ENCODE data around the gene DBNDD2.
A peak's percentile ranks its signal among the peaks of the same experiment; 100 is the strongest.

DBNDD2 gene

DNA sequence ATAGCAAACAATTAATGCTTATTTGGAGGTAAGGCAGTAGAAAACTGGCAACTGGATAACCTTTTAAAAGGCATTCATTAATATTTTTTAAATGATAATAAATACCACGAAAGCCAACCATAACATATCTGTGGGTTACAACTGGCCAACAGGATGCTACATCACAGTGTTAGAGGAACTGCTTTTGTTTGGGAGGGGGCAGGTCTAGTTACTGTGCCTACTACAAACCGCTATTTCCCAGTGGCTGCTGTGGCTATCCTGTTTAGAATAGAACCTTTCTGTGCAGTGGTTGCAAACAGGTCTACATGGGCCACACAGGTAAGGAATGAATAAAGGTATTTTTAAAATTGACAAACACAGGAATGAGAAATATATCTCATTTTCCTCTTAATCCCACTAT lies 8.8 kb downstream of the DBNDD2 start:
- DNase-seq (ENCODE audit: low read depth) = no peak

- no peak for DNase-seq (ENCODE audit: low read depth)
These were observed 11.4 kb downstream of the DBNDD2 start for GRCh38 chr20:45419188-45420091.

DNA sequence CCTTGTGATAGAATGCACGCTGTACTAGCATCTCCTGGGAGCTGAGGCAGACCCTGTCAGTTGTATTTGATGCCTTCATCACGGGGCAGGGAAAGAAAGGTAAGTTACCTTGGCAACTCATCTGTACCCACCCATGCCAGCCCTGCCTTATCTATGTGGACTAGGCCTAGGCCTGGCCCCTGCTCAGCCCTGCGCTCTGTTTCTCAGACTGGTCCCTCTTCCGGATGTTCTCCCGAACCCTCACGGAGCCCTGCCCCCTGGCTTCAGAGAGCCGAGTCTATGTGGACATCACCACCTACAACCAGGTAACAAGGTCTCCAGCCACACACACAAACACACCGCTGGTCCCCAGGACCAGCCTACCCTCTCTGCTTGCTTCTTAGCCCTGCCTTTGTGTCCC lies 12.0 kb downstream of the DBNDD2 start:
- no peak for DNase-seq (ENCODE audit: low read depth)

GRCh38 chr20:45423700-45424099 lies 15.6 kb downstream of the DBNDD2 start:
- DNase-seq (ENCODE audit: low read depth) = no peak

DNA sequence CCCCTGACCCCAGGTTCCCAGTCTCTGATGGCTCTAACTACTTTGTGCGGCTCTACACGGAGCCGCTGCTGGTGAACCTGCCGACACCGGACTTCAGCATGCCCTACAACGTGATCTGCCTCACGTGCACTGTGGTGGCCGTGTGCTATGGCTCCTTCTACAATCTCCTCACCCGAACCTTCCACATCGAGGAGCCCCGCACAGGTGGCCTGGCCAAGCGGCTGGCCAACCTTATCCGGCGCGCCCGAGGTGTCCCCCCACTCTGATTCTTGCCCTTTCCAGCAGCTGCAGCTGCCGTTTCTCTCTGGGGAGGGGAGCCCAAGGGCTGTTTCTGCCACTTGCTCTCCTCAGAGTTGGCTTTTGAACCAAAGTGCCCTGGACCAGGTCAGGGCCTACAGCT lies 17.5 kb downstream of the DBNDD2 start:
- DNase-seq (ENCODE audit: low read depth) = no peak

DNA sequence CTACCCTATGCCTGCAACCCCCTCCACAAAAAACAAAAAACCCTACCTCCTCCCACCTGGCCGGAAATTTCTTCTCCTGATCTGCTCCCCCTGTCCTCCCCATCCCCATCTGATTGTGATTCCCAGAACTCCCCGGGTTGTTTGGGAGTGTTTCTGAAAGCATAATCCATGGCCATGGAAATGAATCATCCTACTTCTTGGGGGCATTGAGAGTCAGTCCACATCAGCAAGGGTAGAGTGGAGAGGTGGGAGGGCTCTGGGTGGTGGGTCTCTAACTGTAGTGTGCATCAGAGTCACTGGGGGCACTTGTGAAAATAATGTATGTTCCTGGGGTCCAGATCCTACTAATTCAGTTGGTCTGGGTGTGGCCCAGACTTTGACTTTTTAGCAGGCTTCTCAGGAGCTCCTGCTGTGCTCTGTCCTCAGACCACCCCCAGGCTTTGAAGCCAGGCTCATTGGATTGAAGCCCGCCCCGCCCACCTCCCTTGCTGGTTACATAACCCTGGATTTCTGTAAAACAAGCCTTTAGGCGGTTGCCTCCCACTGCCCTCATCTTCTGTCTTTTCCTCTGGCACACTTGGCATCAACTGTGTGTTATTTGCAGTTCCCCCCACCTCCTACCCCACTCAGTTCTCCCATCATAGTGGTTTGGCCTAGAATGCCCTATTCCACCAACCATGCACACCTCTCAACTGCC lies 18.4 kb downstream of the DBNDD2 start:
- no peak for DNase-seq (ENCODE audit: low read depth)

DNA sequence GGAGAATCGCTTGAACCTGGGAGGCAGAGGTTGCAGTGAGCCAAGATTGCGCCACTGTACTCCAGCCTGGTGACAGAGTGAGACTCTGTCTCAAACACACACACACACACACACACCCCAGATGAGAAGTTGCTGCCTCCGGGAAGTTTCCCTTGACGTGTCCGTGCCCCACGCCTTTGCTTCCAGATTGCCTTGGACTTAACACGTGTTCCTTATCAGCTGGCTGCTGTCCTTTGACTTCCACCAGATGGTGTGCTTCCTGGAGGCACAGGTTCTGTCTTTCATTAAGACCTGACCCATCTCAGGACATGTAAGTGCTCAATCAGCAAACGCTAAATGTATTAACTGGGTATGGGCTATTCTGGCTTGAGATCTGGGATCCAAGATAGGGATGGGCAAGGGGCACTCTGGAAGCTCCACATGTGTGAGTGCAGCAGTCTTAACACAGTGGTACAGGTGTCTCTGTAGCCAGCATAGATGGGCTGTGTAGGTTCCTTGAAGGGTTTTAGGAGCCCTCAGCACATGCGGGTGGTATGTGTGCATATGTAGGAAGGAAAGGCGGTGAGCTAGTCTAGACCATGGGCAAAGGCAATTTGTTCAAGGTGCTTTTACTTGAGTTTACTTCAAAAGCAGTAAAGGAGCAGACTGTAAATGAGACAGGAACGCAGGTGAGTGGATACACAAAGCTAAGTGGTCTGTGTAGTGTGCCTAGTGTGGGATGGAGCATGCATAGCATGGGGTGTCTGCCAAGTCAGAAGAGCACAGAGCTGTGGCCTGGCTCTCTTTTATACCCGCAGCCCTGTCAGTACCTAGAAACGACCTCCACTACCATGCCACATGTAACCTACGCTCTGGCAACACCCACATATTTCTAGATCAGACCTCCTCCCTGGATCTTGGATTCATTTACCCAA lies 19.4 kb downstream of the DBNDD2 start:
- no peak for DNase-seq (ENCODE audit: low read depth)

DNA sequence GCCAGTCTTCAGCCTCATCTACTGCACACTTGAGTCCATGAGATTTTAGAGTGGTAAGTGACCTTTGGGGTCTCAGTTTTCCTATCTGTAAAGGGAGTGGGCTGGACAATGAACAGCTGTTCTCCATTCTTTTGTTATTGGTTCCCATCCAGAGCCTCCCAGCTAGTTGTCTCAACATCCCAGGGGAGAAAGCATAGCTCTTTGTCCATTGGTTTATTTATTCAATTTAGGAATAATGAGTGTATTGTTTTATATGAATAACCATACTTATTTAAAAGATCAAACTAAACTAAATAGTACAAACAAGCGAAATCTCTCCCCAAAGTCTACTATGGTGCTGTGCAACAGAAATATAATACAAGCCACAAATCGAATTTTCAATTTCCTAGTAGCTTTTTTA lies 21.5 kb downstream of the DBNDD2 start:
- no peak for DNase-seq (ENCODE audit: low read depth)

GRCh38 chr20:45432294-45432693 lies 24.2 kb downstream of the DBNDD2 start:
- DNase-seq (ENCODE audit: low read depth) = no peak

- DNase-seq (ENCODE audit: low read depth) = no peak
These were observed 25.2 kb downstream of the DBNDD2 start for GRCh38 chr20:45433316-45433715.

DNA sequence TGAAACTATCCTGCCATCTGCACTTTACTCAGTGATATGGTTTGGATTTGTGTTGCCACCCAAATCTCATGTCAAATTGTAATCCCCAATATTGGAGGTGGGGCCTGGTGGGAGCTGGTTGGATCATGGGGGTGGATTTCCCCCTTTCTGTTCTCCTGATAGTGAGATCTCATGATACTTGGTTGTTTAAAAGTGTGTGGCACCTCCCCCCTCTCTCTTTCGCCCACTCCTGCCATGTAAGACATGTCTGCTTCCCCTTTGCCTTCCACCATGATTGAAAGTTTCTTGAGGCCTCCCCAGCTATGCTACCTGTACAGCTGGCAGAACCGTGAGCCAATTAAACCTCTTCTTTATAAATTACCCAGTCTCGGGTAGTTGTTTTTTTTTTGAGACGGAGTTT lies 25.9 kb downstream of the DBNDD2 start:
- DNase-seq (ENCODE audit: low read depth) = no peak

DNA sequence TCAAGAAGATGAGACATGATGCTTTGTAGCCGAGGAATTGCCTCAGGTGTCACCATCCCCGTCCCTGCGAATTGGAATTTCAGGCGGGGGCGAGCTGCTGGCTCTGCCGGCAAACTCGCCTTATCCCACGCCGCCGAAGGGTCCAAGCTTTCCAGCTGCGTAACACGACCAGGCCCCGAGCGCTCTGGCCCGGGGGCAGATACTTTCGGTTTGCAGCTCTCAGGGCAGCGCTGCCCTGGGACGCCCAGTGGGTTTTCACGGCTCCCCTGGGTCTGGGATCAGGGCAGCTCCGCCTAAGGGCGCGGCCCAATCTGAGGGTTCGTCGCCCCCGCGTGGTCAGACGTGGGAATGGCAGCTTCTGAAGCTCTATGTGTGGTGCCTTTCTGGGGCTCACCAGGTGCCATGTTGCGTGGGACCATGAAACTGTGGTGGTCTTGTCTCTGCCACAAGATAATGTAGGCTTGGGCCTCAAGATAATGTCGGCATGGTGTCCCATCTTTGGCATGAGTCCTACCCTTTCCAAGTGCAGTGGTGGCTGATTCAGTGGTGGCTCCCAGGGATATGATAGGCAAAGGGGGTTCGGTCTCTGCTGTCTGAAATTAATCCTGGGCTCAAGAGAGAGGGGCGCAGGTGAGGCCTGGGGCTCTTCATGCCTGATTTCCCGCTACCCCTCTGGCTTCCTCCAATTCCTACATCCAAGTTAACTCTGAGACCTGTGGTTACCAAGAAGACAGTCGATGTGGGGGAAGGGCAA lies 28.8 kb downstream of the DBNDD2 start:
- DNase-seq (ENCODE audit: low read depth) = peak; percentile 88

- no peak for DNase-seq (ENCODE audit: low read depth)
These were observed 32.3 kb downstream of the DBNDD2 start for GRCh38 chr20:45440424-45440823.

- DNase-seq (ENCODE audit: low read depth) = no peak
These were observed 33.0 kb downstream of the DBNDD2 start for GRCh38 chr20:45440891-45441685.

- DNase-seq (ENCODE audit: low read depth) = no peak
These were observed 33.7 kb downstream of the DBNDD2 start for GRCh38 chr20:45441746-45442145.

DNA sequence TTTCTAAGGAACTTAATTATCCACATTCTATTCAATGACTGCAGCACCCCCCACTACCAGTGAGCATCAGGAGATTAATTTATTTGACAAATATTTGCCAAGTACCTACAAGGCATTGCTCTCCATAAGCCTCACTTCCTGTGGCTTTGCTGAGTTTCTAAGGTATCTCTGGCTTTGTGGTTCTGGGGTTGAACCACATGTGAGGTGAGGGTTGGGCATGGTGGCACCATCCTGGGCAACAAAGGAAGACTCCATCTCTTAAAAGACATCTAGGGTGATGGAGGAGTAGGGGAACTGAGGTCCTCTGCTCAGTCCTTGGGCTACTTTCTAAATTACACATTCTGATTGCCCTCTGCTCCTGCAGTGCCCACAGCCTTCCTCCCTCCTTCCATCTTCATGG lies 36.0 kb downstream of the DBNDD2 start:
- DNase-seq (ENCODE audit: low read depth) = no peak

- no peak for DNase-seq (ENCODE audit: low read depth)
These were observed 37.9 kb downstream of the DBNDD2 start for GRCh38 chr20:45445805-45446562.

GRCh38 chr20:45448270-45448669 lies 40.2 kb downstream of the DBNDD2 start:
- no peak for DNase-seq (ENCODE audit: low read depth)

DNA sequence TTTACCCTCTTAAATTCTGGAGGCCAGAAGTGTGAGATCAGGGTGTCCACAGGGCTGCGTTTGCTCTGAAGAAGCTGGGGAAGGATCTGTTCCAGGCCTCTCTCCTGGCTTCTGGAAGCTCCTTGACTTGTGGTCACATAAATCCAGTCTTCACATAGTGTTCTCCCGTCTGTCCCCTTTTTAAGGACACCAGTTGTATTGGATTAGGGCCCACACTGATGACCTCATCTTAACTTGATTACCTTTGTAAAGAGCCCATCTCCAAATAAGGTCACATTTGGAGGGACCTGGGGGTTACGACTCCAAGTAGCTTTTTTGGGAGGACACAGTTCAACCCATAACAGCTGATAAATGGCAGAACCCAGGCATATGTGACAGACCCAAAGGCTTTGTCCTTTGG lies 41.4 kb downstream of the DBNDD2 start:
- no peak for DNase-seq (ENCODE audit: low read depth)

Data from activated T-cell treated with anti-CD3 and anti-CD28 coated beads for 1 hour (primary cell).